ENCODE measurements around the gene HHIPL2. TPM values are rescaled to one million over a fixed set of nuclear protein-coding genes. Genes with fewer than 3 reads are reported as not detected.

The HHIPL2 gene
- total and polyA plus RNA-seq, 2 experiments from 2014 or later, result 0.52 TPM; not detected in 1

GRCh38 chr1:222586842-222587241 lies 38.9 kb upstream of the HHIPL2 start (continued):
- no peak for TF ChIP-seq ZNF462 (CRISPR knock-in tag; IDR thresholded peaks at IDR 0.05)
- TF ChIP-seq CREB1 (CRISPR knock-in tag; IDR thresholded peaks at IDR 0.05; ENCODE audit: low read depth), result no peak
- no peak for TF ChIP-seq ZNF114 (CRISPR knock-in tag; IDR thresholded peaks at IDR 0.05)

GRCh38 chr1:222583079-222583478 lies 35.2 kb upstream of the HHIPL2 start:
- H3K4me3 ChIP-seq, result no peak overlapping the region
- H3K27me3 ChIP-seq (ENCODE audit: insufficient read depth), result no peaks in the 10 kb centered on the region
- no peaks in the 10 kb centered on the region for H3K4me1 ChIP-seq (ENCODE audit: insufficient read depth)
- peaks cover 69% of the 10 kb centered on the region for H3K79me2 ChIP-seq (replicated peaks; ENCODE audit: insufficient read depth)
- no peak overlapping the region for H3K4me2 ChIP-seq
- no peak overlapping the region for H3K4me3 Mint-ChIP-seq
- no peaks in the 10 kb centered on the region for H3K4me1 Mint-ChIP-seq
- no peak overlapping the region for H3K27ac Mint-ChIP-seq
- H3K9me2 ChIP-seq (ENCODE audit: insufficient read depth), result no peaks in the 10 kb centered on the region
- peaks cover 30% of the 10 kb centered on the region for H3K36me3 ChIP-seq (ENCODE audit: insufficient read depth)
- ATAC-seq, result no peak
- no peaks in the 10 kb centered on the region for H3K27me3 Mint-ChIP-seq (ENCODE audit: insufficient read depth, low read depth, poor library complexity)
- H3K9me3 Mint-ChIP-seq, result no peaks in the 10 kb centered on the region
- no peak overlapping the region for H2AFZ ChIP-seq
- DNase-seq (ENCODE audit: low spot score), result no peak
- no peak overlapping the region for H3K27ac ChIP-seq (ENCODE audit: low read depth)
- peaks cover 42% of the 10 kb centered on the region for H3K36me3 Mint-ChIP-seq (ENCODE audit: low read depth)
- peaks cover 21% of the 10 kb centered on the region for H4K20me1 ChIP-seq (replicated peaks; ENCODE audit: insufficient read depth)
- no peaks in the 10 kb centered on the region for H3F3A ChIP-seq (replicated peaks; ENCODE audit: low read depth)
- no peak for TF ChIP-seq JUNB (IDR thresholded peaks at IDR 0.05; ENCODE audit: unreplicated experiment)
- no peak for TF ChIP-seq CREB1 (CRISPR knock-in tag; IDR thresholded peaks at IDR 0.05; ENCODE audit: low read depth)
- no peak for TF ChIP-seq CTCF (conservative IDR thresholded peaks at IDR 0.05; ENCODE audit: low read depth in 2 of 2)
- no peak for TF ChIP-seq POLR2AphosphoS5 (IDR thresholded peaks at IDR 0.05; ENCODE audit: low read depth)
- no peak for TF ChIP-seq ZNF462 (CRISPR knock-in tag; IDR thresholded peaks at IDR 0.05)
- no peak for TF ChIP-seq ZNF331 (CRISPR knock-in tag; IDR thresholded peaks at IDR 0.05; ENCODE audit: low read depth)
